CD4-positive, CD25-positive, alpha-beta regulatory T cell (primary cell): ENCODE measurements around the gene DRAM2. TPM values are rescaled to one million over a fixed set of nuclear protein-coding genes. Genes with fewer than 3 reads are reported as not detected.

ENCODE experiments used
- polyA plus RNA-seq, 4 donors: library from polyadenylated mRNA; unstranded; fragments of 300-500 nt; fragmentation: Illumina TruSeq; gene quantifications; one replicate each; pipeline ENCODE4 v1.2.3, GENCODE V29; 2021
- total RNA-seq: library from RNA; stranded (reverse); gene quantifications from one replicate; pipeline ENCODE4 v1.2.3, GENCODE V29; 2022

DRAM2 gene
- total and polyA plus RNA-seq, 5 donors from 2014 or later: 37.2 to 112 (median 95.9) TPM

Other genes starting within 250 kb of the DRAM2 start
- gene LRIF1, start 176.2 kb downstream of the DRAM2 start, total RNA-seq: 3.6 TPM
- gene LRIF1, start 176.2 kb downstream of the DRAM2 start, polyA plus RNA-seq: 10 to 100 TPM; 17.0 to 21.1 (median 18.5) TPM
- gene CEPT1, start 130 bp upstream of the DRAM2 start, total RNA-seq: 22.6 TPM
- gene CEPT1, start 130 bp upstream of the DRAM2 start, polyA plus RNA-seq: 10 to 100 TPM; 19.9 to 37.5 (median 27.7) TPM
- gene DENND2D, start 60.6 kb upstream of the DRAM2 start, total RNA-seq: 83.8 TPM
- 100 to 1,000 TPM in 3 of 4 donors, 10 to 100 TPM in 1; 85.6 to 196 (median 119) TPM for gene DENND2D, start 60.6 kb upstream of the DRAM2 start, polyA plus RNA-seq
- 5.0 TPM for gene CHI3L2, start 87.6 kb upstream of the DRAM2 start, total RNA-seq
- 10 to 100 TPM in 2 of 4 donors, 1 to 10 TPM in 2; 7.6 to 15.8 (median 12.5) TPM for gene CHI3L2, start 87.6 kb upstream of the DRAM2 start, polyA plus RNA-seq
- not detected for gene CHIA, start 150.8 kb upstream of the DRAM2 start, total RNA-seq
- gene CHIA, start 150.8 kb upstream of the DRAM2 start, polyA plus RNA-seq: not detected